Loucy (cell line): ENCODE results near the gene RAD52.

Experiments used
- EZH2phosphoT487 ChIP-seq: fragments of 200-600 bp; IDR thresholded peaks from 2 replicates; pipeline ENCODE4 v1.6.1; 2018; ENCODE audit warnings: antibody characterized with exemption, mild to moderate bottlenecking, moderate library complexity, borderline replicate concordance
- TF ChIP-seq, protein P1 (sequence below): fragments of 200-600 bp; sonication (generic); conservative IDR thresholded peaks from 2 replicates; pipeline ENCODE4 v1.5.1; 2014; ENCODE audit warnings: mild to moderate bottlenecking, antibody characterized with exemption, low read length

DNA sequence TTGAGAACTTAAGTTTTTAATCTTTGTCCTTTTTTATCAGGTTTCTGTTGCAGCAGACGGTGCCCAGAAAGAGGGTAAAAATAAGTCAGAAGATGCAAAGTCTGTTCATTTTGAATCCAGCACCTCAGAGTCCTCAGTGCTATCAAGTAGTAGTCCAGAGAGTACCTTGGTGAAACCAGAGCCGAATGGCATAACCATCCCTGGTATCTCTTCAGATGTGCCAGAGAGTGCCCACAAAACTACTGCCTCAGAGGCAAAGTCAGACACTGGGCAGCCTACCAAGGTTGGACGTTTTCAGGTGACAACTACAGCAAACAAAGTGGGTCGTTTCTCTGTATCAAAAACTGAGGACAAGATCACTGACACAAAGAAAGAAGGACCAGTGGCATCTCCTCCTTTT lies 53.5 kb downstream of the RAD52 start:
- TF ChIP-seq, protein P1, sequence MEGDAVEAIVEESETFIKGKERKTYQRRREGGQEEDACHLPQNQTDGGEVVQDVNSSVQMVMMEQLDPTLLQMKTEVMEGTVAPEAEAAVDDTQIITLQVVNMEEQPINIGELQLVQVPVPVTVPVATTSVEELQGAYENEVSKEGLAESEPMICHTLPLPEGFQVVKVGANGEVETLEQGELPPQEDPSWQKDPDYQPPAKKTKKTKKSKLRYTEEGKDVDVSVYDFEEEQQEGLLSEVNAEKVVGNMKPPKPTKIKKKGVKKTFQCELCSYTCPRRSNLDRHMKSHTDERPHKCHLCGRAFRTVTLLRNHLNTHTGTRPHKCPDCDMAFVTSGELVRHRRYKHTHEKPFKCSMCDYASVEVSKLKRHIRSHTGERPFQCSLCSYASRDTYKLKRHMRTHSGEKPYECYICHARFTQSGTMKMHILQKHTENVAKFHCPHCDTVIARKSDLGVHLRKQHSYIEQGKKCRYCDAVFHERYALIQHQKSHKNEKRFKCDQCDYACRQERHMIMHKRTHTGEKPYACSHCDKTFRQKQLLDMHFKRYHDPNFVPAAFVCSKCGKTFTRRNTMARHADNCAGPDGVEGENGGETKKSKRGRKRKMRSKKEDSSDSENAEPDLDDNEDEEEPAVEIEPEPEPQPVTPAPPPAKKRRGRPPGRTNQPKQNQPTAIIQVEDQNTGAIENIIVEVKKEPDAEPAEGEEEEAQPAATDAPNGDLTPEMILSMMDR = no peak
- no peak for TF ChIP-seq EZH2phosphoT487
